Left lung (tissue), 10 donors: ENCODE data around the gene SCAI. TPM values are rescaled to one million over a fixed set of nuclear protein-coding genes. Genes with fewer than 3 reads are reported as not detected.

Experiments used
- ATAC-seq: fragments of 200-7000 bp; cut with Tn5 transposase; one replicate; pipeline ENCODE4 v1.9.1; 2020; ENCODE audit warnings: moderate library complexity
- DNase-seq, 4 donors: peaks; one replicate each; pipeline ENCODE4 v3.0.0-alpha.2; 2013 to 2020
- H3K27ac ChIP-seq, 2 donors: fragments of 200-600 bp; sonication (generic) in 1 of 2; one replicate each; pipeline versions ENCODE4 v1.5.0 to v1.8.0; 2020 to 2021
- H3K27me3 ChIP-seq, 2 donors: fragments of 200-600 bp; sonication (generic) in 1 of 2; one replicate each; pipeline versions ENCODE4 v1.5.0 to v1.8.0; 2020 to 2021
- H3K36me3 ChIP-seq, 2 donors: fragments of 200-600 bp; sonication (generic) in 1 of 2; one replicate each; pipeline versions ENCODE4 v1.5.0 to v1.8.0; 2020 to 2021
- H3K4me1 ChIP-seq, 2 donors: fragments of 200-600 bp; one replicate each; pipeline ENCODE4 v1.8.0; 2021
- H3K4me3 ChIP-seq, 2 donors: fragments of 200-600 bp; sonication (generic) in 1 of 2; one replicate each; pipeline versions ENCODE4 v1.5.0 to v1.8.0; 2020 to 2021; ENCODE audit warnings: mild to moderate bottlenecking in 1 of 2
- H3K9me3 ChIP-seq, 2 donors: fragments of 200-600 bp; sonication (generic) in 1 of 2; one replicate each; pipeline versions ENCODE4 v1.5.0 to v1.8.0; 2020 to 2021
- intact Hi-C, 2 donors: fragments of 100-400 bp; cut with DNase I; formaldehyde crosslinking; loops; one replicate each; pipeline versions ENCODE4 v1.11.2 to v1.14.2; 2022
- polyA plus RNA-seq, 6 donors: library from polyadenylated mRNA; unstranded; fragments of 120-200 nt; gene quantifications; one replicate each; pipeline ENCODE4 v1.2.1, GENCODE V29; 2013; ENCODE audit not compliant: insufficient read length in 6 of 6
- total RNA-seq, 2 donors: library from RNA; stranded (reverse); fragmentation: NEBNext Ultra II Directional; extraction: Animal tissue kit (Norgen Biotek cat#: 25700); gene quantifications; one replicate each; pipeline ENCODE4 v1.2.1, GENCODE V29; 2021
- TF ChIP-seq, protein P1 (sequence below), 2 donors: fragments of 200-600 bp; sonication (generic) in 1 of 2; IDR thresholded peaks; one replicate each; pipeline versions ENCODE4 v1.5.0 to v1.8.0; 2021; ENCODE audit warnings: antibody characterized with exemption in 2 of 2
- donor health status: DM: no; HTN: yes; CAD: no.
- donor health status: DM: no; HTN: no; CAD: no.

The SCAI gene
- total and polyA plus RNA-seq, 8 donors: 12.7 to 22.7 (median 15.7) TPM

DNA sequence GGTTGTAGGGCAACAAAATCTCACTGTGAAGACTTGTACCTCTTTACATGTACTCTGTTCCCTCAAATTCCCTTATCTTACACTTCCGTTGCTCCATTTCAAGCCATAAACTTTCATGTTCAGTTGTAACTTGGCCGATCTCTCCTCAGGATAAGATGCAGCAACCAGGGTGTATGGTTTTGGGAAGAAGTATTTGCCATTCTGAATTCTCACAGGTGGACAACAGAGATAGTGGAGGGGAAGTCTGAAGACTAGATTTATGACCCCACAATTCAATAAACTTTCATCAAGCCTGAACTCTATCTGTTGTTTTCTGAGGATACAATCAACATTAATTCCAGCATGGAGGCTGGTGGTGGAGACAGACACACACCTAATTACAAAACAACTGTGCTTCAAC, 229.9 kb downstream of the SCAI start:
- no peak for DNase-seq
- Histone ChIP-seq H3K4me1 (no peaks in the 10 kb centered on the region), H3K27ac (no peak overlapping the region), H3K27me3 (no peaks in the 10 kb centered on the region), H3K36me3 (peaks cover 0 to 83% of the 10 kb centered on the region in 2 donors), H3K4me3 (no peak overlapping the region), H3K9me3 (no peaks in the 10 kb centered on the region)
- TF ChIP-seq, protein P1, sequence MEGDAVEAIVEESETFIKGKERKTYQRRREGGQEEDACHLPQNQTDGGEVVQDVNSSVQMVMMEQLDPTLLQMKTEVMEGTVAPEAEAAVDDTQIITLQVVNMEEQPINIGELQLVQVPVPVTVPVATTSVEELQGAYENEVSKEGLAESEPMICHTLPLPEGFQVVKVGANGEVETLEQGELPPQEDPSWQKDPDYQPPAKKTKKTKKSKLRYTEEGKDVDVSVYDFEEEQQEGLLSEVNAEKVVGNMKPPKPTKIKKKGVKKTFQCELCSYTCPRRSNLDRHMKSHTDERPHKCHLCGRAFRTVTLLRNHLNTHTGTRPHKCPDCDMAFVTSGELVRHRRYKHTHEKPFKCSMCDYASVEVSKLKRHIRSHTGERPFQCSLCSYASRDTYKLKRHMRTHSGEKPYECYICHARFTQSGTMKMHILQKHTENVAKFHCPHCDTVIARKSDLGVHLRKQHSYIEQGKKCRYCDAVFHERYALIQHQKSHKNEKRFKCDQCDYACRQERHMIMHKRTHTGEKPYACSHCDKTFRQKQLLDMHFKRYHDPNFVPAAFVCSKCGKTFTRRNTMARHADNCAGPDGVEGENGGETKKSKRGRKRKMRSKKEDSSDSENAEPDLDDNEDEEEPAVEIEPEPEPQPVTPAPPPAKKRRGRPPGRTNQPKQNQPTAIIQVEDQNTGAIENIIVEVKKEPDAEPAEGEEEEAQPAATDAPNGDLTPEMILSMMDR (IDR thresholded peaks at IDR 0.05): no peak
- no peak for ATAC-seq
- intact Hi-C loops: no loop called here

DNA sequence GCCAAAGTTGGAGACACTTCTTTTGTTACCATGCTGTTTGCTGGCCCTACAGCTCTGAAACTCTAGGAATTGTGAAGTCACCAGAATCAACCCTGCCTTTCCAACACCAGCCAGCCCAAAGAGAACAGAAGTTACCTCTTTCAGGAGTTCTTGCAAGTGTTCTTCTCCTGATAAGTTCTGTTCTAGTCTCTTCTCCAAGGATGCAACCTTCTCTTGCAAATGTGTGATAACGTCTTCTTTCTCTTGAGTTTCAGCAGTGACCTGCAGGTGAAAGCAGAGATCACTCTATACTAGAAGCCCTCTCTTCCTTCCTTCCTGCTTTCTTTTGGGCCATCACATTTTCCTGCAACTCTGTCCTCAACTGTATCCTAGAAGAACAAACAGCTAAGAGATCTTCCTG, 231.6 kb downstream of the SCAI start:
- TF ChIP-seq, protein P1 (IDR thresholded peaks at IDR 0.05): no peak
- Histone ChIP-seq H3K36me3 (peaks cover 0 to 89% of the 10 kb centered on the region in 2 donors), H3K9me3 (no peaks in the 10 kb centered on the region), H3K27ac (no peak overlapping the region), H3K4me1 (no peaks in the 10 kb centered on the region), H3K27me3 (no peaks in the 10 kb centered on the region), H3K4me3 (no peak overlapping the region)
- no peak for DNase-seq
- ATAC-seq: no peak
- intact Hi-C loops: no loop called here

DNA sequence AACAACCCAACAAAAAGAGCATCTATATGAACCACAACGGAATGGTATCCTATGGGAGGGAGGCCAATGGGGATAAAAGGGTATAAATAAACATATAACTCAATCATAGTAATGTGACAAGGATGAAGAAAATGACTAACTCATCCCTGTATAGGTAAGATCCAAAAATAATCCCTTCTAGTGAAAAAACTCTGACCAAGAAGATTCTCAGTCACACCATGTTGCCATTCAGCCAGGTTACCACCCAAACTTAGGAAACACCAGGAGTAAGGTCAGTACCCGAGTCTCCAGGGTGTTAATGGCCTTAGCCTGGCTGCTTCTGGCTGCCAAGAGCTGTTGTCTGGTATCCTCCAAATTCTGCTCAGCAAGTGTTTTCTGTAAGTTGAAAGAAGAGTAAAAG, 235.2 kb downstream of the SCAI start:
- ATAC-seq: no peak

DNA sequence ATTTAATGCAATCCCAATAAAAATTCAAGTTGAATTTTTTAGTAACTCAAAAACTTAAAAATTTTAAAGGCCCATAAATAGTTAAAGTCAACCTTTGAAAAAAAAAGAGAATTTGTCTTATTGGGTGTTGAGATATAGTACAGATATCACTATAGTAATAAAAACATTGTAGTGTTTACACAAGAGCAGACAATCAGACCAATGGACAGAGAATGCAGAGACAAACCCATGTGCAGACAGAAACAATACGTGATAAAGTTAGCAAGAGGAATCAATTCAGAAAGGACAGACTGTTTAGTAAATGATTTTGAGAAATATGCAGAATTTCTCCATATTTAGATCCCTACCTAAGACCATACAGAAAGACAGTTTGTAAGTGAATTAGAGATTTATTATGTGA, 236.4 kb downstream of the SCAI start:
- no peaks in the 10 kb centered on the region for H3K4me1 ChIP-seq
- H3K4me3 ChIP-seq: no peak overlapping the region
- H3K9me3 ChIP-seq: no peaks in the 10 kb centered on the region
- no peaks in the 10 kb centered on the region for H3K27me3 ChIP-seq
- H3K27ac ChIP-seq: no peak overlapping the region
- TF ChIP-seq, protein P1 (IDR thresholded peaks at IDR 0.05): no peak
- DNase-seq (no peak), ATAC-seq (no peak)
- H3K36me3 ChIP-seq: peaks cover 0 to 96% of the 10 kb centered on the region in 2 donors
- intact Hi-C loops: no loop called here

More for the DNA sequence above, 235.2 kb downstream of the SCAI start:
- Histone ChIP-seq H3K27ac (no peak overlapping the region), H3K27me3 (no peaks in the 10 kb centered on the region), H3K9me3 (no peaks in the 10 kb centered on the region), H3K4me1 (no peaks in the 10 kb centered on the region), H3K4me3 (no peak overlapping the region), H3K36me3 (peaks cover 0 to 97% of the 10 kb centered on the region in 2 donors)
- TF ChIP-seq, protein P1 (IDR thresholded peaks at IDR 0.05): no peak
- DNase-seq: no peak
- intact Hi-C loops: no loop called here

DNA sequence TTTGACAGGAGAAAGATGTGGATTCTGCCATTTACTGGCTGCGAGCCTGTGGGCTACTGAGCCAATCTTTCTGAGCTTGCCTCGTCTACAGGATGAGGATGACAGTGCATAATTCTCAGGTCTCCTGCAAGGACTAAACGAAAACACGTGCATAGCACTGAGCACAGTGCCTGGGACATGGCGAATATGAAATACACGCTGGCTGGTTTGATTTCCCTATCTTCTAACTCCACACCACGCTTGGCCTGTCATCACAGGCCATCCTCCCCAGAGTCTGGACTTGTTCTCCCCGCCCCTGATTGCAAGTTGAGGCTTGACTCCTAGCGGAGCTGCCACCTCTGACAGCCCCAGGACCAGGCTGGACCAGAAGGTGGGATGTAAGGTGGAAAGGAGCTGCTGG, 243.5 kb downstream of the SCAI start:
- TF ChIP-seq, protein P1 (IDR thresholded peaks at IDR 0.05): no peak
- peaks cover 3 to 74% of the 10 kb centered on the region in 2 donors for H3K36me3 ChIP-seq
- ATAC-seq: no peak
- H3K27me3 ChIP-seq: no peaks in the 10 kb centered on the region
- H3K27ac ChIP-seq: no peak overlapping the region
- H3K4me1 ChIP-seq: no peaks in the 10 kb centered on the region
- intact Hi-C loops: no loop called here
- H3K4me3 ChIP-seq: no peak overlapping the region
- DNase-seq: no peak
- H3K9me3 ChIP-seq: no peaks in the 10 kb centered on the region
